NCI-H1092 (cell line): ENCODE data around the gene DIAPH3.
"Not testable (repeated sequence)": the region's sequence is repeated elsewhere in the genome, so short reads cannot be mapped to it uniquely, and the experiment has no call there.

Source experiments
- DNase-seq: peaks from one replicate; lab custom pipeline; 2025; lab: John Stamatoyannopoulos, UW

DIAPH3 gene

DNA sequence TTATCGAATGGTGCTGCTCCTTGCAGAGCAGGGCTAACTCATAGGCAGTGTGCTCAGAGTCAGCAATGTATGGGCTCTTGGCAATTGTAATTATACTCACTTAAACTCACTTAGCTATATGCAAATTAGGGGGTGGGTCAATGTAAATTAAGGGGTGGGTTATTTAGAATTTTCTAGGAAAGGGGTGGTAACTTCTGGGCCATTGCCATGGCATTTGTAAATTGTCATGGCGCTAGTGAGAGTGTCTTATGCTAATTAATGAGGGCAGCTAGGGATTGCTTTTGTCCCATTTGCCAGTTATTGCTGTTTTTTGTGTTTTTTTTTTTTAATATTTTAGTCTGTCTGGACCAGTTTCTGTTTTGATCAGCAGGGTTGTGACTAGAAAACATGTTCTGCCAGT is 68.4 kb downstream of the DIAPH3 start:
- no peak for DNase-seq

DNA sequence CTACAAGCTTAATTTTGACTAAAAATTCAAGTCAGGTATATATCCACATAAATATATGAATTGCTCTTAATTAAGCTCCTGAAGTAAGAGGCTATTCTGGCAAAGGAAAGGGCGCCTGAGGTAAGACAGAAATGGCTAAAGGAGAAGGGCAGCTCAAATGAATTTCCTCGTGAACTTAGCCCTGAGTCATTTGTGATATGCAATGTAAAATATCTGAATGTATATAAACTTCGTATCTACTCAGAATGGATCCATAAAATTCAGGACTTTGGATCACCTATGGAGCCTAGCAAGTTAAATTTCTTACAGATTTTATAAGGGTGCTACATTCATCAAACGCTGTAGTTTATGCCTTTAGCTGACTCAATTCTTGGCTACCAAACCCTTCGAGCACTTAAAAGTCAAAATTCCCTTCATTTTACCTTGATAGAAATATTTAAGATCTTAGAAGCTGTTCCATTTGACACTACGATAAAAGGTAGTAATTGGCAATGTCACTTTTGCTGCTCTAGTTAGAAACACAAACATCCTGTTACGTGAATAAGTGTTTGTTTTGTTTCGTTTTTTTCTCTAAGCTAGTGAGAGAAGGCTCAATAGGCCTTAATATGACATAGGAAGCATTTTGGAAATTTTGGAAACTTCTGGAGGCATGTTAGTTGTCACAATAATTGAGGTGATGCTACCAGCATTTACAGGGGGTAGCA is 69.2 kb downstream of the DIAPH3 start:
- no peak for DNase-seq

DNA sequence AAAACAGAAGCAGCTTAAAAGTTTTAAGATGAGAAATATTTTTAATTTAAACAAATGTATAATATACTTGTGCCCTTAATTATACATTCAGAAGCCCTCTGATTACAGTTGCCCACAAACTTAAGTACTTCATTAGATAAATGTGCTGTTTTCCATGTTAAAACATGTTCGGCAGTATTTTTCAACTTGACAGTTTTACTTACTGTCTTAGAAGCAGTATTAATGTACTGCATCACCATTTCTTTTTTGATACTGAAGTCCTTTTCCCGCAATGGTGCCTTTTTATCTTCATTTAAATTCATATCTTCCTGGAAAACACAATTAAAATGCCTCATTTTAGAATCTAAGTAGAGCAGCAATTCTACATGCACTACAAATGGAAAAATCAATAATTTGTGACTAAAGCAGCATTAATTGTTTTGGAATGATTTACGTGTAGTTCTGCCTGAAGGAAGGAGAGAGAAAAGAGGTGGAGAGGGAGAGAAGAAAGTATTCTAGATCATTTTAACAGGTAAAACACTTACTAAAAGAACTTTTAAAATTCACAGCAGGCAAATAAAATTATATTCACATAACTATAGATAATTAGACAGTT is 70.2 kb downstream of the DIAPH3 start:
- DNase-seq: no peak

DNA sequence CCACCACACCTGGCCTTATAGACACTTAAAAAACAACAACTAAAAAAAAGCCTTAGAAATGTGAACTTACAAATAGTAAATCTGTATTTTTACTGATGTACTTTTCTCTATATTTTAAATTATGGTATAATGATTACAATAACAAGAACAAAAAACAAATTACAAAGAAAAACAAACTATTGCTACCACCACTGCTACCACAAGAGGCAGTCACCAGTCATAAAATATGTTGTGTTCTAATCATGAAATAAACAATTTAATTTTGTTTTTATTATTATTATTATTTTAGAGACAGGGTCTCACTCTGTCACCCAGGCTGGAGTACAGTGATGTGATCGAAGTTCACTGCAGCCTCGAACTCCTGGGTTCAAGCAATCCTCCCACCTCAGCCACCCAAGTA is 72.2 kb downstream of the DIAPH3 start:
- DNase-seq: no peak

DNA sequence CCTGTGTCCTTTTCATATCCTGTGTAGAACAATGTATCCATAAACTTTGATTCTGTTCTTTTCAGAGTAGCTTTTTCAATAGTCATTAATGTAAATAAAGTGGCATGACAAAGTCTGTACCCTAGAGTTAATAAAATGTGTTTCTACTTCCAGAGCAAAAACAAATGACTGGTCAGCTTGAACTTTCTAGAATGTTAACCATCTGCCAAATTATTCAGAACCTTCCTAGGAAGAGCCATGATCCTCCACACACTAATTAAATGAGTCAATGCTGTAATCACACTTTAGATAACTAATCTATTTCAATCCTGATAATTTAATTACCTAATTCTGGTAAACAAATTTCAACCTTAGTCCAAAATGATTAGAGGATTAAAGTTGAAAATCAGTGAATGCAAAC is 73.2 kb downstream of the DIAPH3 start:
- no peak for DNase-seq

DNA sequence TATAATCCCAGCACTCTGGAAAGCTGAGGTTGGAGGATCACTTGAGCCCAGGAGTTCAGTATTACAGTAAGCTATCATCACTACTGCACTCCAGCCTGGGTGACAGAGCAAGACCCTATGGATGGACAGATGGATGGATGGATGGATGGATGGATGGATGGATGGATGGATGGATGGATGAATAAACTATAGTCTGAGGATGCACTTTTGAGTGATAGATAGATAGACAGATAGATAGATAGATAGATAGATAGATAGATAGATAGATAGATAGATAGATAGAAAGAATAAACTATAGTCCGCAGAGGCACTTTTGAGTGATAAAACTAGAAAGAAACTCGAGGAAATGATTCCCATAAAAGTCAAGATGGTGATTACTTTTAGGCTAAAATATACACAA is 79.9 kb downstream of the DIAPH3 start:
- DNase-seq: not testable (repeated sequence)

DNA sequence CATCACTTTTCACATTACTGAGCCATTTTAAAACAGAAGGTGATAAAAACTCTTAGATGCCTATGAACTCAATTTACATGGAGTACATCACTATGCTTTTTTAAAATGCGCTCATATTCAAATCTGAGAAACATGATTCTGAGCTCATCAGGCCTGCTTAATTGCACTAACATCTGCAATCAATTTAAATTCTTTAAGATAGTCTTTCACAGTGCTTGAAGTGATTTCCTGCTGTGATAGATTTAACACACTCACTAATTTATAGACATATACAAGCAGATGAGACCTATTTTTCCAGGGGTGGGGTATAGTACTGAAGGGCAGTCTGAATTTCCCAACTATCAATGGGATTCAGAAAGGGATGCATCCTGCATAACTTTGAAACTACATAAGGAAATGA is 82.9 kb downstream of the DIAPH3 start:
- no peak for DNase-seq

DNA sequence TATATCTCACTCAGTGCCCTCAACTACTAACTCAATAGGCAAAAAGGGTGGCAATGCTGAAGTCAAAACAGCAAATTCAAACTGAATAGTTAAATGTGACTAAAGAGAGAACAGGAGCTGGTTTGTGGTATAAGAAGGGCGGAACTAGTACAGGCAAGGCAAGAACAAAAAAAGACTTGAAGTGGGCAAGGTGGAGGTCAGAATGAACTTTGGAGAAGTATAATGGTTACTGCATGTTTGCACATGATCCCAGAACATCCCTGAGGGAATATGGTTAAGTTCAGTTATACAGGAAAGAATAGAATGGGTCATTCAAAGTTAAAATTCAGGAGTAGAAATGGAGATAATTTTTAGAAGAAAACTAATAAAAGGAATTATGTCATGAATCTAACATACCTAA is 85.5 kb downstream of the DIAPH3 start:
- no peak for DNase-seq

DNA sequence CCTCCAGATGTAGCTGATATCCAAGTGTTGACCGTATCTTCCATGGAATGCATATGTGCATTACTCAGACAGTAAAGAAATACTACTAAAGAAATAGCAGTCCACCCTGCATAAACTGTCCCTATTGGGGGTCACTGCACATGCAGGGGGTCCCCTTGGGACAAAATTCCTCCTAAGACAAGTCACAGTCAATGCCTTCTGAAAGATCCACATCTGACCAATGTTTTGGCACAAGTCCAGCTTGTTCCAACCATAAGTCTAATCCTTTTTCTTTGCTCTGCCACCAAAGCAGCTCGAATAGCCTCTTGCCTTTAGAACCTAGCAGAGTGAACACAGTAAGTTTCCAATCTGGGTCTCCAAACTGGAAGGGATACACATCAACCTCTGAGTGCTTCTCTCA is 87.9 kb downstream of the DIAPH3 start:
- no peak for DNase-seq

DNA sequence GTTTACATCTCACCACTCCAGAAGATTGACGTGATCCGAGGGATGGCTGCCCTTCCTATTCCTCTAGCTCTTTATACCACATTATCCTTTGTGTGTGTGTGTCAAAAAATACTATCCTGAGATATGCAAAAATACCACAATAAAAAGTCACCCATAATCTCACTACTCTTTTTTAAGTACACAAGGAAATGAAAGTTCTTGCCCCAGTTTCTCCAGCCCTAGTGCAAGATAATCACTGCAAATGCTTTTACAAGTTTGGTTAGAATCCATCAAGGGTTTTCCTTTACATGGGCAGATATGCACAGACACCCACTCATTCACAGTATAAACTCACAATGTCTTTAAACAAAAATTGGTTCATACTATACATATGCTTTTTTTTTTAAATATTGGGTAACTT is 89.3 kb downstream of the DIAPH3 start:
- DNase-seq: no peak

DNA sequence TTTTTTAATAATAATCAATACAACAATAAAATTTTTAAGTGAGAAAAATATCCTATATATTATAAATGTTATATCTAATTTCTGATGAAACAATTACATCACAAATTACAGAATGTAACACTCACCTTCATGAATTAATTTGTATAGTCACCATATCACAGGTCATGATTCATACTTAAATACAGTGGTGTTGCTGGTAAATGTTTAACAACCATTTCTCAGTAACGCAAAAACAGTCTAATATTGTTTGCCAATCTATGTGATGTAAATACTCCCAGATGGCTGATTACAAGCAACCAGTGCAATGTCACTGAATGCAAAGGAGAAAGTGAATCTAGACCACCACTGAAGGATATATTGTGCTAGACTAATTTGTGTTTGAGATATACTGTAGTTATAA is 97.5 kb downstream of the DIAPH3 start:
- no peak for DNase-seq

DNA sequence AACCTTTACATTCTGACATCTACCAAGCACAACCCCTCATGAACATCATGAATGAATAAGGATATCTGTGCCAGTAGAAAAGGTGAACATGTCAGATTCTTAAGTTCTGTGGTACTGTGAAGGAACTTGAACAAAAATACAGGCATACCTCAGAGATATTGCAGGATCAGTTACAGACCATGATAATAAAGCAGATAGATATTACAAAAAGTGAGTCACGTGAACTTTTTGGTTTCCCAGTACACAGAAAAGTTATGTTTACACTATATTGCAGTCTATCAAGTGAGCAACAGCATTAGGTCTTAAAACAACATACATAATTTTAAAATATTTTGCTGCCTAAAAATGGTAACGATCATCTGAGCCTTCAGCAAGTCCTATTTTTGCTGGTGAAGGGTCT is 101.2 kb downstream of the DIAPH3 start:
- DNase-seq: no peak

DNA sequence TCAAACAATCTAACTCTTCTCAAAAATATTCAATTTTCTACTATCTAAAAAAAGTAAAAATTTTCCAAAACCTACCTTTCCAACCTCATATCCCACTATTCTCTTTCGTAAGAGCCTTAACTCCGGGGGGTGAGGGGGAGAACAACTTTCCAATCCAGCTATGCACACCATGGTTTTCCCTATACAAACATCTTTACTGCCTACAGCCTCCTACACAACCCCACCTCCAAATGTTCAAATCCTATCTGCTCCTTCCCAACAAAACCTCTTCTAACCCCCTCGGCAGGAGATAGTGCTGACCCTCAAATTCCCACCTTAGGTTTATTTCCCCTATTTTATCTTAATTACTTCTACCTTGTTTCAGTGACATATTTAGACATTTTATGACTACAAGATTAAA is 102.0 kb downstream of the DIAPH3 start:
- DNase-seq: no peak

DNA sequence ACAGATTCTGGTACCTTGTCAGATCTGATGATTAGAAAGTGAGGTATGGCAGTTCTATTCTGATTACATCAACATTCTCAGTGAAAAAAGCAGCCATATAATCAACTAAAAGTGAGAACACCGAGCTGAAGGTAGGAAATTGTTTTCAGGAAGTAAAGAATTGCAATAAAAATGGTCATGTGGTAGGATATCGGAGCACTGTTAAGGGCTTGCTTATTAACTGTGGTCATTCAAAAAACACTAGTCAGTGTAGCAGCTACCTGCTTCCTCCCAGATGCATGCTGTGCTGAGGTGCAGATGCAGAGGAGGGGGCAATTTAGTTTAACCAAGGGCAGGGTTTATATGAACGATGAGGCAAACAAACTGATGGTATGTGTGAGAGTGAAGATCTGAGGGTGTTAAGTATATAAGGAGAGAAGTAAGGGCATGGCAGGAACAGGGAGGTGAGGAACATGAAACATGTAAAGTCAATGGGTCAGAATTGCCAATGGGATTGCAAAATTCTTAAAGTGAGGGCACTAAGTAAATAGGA is 111.9 kb downstream of the DIAPH3 start:
- DNase-seq: no peak

DNA sequence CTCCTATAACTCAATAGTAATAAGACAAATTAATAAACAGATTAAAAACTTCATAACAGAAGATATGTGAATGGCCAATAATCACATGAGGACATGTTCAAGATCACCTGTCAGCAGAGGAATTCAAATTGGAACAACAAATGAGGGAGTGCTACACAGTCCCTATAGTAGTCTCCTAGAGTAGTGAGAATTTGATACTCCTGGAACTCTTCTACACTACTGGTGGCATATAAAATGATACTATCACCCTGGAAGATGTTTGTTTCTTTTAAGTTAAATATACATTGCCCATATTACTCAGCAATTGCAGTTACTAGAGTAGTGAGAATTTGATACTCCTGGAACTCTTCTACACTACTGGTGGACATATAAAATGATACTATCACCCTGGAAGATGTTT is 115.4 kb downstream of the DIAPH3 start:
- DNase-seq: not testable (repeated sequence)

DNA sequence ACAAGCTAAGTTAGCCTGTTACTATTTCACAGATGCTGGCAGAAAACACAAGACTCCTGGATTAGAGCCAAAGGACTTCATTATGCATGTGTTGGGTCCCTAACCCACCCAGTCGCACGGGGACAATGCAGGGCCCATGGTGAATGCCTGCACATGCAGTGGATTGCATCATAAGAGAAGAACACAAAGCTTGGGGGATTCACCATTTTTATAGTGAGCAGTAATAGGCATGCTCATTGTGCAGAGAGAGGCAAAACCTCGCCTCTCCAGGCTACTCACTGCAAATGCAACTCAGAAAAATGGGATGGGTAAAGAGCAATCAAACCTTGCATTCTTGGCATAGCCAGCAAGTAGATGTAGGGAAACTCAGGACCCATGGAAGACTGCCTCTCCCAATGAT is 115.8 kb downstream of the DIAPH3 start:
- DNase-seq: no peak

DNA sequence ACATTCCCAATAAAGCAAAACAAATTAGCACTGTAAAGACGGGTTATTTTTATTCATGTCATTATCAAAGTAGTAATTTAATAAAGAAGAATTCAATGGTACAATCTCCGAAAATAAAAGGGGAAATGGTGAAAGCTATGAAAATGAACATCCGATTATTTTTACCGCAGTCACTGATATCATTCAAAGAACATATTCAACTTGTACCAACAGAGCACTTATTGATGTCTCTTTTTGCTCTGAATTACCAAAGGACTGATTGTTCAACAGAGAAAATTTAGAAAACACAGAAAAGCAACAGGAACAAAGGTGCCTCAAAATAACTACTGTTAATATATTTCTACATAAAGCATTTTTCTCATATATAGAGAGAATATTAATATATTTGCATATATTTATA is 119.4 kb downstream of the DIAPH3 start:
- no peak for DNase-seq

DNA sequence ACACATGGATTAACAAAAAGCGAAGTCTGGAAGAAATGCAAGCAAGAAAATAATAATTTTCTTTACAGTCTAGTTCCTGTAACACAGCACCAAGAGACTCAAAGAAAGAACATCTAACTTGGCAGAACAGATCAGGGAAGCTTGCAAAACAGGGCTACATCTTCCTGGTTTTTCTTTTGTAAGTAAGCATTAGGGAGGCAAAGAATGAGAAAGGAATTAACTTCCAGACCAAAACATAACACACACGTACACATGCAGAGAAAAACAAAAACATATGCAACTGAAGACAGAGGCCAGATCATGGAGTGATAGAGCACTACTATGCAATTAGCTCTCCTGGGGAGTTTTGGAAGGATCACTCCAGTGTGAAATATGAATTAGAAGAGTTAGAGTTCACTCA is 120.5 kb downstream of the DIAPH3 start:
- DNase-seq: no peak

DNA sequence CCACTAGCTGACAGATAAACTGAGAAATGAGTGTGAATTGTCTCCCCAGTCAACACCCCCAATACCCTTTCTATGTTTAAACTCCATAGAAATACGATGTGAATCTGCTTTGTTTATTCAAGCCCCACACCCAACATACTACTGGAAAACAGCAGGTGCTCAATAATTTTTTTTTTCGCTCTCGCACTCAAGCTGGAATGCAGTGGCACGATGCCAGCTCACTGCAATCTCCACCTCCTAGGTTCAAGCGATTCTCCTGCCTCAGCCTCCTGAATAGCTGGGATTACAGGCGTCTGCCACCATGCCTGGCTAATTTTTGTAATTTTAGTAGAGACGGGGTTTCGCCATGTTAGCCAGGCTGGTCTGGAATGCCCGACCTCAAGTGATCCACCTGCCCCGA is 123.1 kb downstream of the DIAPH3 start:
- not testable (repeated sequence) for DNase-seq

DNA sequence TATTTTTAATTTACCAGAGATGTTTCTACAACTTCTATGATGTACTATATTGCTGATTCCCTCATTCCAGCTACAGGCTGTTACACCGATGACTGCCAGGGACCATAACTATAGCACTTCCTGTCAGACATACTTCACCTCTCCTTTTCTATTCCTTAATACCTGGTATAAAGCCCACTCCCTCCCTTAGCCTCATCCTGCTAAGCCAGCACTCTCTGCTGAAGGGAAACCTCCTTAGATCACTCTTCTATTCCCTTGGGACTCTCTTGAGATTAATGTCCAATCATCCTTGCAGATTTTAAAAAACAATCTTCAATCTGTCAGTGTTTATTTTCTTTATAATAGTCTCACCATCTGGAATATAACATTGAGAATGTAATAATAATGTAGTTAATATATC is 127.9 kb downstream of the DIAPH3 start:
- no peak for DNase-seq

DNA sequence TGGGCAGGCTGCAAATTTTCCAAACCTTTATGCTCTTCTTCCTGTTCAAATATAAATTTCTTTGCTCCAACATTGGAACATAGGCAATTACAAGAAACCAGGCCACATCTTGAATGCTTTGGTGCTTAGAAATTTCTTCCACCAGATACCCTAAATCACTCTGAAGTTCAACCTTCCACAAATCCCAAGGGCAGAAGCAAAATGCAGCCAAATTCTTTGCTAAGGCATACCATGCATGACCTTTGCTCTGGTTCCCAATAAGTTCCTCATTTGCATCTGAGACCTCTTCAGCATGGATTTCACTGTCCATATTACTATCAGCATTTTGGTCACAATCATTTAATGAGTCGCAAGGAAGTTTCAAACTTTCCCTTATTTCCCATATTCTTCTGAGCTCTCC is 130.9 kb downstream of the DIAPH3 start:
- no peak for DNase-seq

DNA sequence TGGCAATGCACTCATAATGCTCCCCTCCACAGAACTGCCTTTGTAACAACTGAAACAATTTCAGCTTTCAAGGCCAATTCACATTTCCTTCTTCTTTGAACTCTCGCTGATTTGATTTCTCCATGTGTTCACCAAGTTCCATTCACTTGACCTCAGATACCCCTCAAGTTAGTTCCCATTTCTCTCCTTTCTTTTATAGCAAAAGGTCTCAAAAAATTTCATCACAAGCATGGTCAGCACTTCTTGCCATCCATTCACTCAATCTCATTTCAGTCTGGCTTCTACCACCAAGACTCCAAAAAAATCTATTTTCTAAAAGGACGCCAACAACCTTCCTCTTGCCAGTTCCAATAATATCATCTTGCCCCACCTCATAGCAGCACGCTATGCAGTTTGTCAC is 135.7 kb downstream of the DIAPH3 start:
- no peak for DNase-seq

DNA sequence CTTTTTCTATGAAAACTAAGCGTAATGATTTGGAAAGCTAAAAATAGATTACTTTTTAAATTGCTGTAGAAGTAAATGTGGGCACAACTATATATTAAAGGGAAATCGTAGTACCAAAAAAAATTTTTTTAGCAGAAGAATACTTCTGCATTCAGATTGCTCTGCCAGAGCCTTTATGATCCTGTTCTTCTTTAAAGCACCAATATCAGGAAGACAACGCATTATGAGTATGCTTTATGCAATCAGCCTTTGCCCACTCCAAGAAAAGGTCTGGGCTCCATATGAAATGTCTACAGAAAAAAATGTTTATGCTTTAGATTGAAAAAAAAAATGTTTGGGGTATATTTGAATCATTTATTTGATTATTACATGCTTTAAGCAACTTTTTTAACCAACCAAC is 137.4 kb downstream of the DIAPH3 start:
- no peak for DNase-seq

DNA sequence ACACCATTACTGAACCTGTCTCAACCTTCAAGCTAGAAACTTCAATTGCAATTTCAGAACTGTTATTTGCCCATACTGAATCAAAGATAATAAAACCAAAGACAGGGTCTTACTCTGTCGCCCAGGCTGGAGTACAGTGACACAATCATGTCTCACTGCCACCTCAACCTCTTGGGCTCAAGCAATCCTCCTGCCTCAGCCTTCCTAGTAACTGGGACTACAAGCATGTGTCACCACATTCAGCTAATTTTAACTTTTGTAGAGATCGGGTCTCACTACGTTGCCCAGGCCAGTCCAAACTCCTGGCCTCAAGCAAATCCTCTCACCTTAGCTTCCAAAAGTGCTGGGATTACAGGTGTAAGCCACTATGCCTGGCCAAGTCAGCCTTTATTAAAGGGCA is 143.4 kb downstream of the DIAPH3 start:
- no peak for DNase-seq
